Measurements from ENCODE around the gene SYT1. TPM values are rescaled to one million over a fixed set of nuclear protein-coding genes. Genes with fewer than 3 reads are reported as not detected.
A peak's percentile ranks its signal among the peaks of the same experiment; 100 is the strongest.

The SYT1 gene
- total and polyA plus RNA-seq, 8 donors, result under 0.01 to 11.4 (median 0.88) TPM

DNA sequence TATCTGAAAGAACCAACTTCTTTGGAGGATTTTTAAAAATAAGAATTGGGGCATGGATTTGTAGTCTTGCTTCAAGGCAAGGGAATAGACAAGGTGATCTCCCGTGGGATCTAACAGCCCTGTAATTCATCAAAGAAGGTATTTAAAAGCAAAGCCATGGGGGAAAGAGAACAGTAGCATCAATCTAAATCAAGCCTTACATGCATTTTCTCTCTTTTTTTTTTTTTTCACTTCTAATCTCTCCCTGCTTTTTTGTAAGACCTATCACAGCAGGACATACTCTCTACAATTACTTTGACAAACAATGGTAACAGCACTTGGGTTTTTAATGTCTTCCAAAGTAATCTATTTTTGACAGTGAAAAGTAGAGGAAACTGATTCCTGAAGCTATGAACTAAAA, 458.3 kb downstream of the SYT1 start:
- Histone ChIP-seq H3K27ac (no peak overlapping the region), H3K9me3 (no peaks in the 10 kb centered on the region), H3K4me3 (no peak overlapping the region), H3K27me3 (no peaks in the 10 kb centered on the region), H3K36me3 (no peaks in the 10 kb centered on the region), H3K4me1 (no peaks in the 10 kb centered on the region)
- no peak for DNase-seq
- intact Hi-C loops (cut with DNase I; ENCODE audit: low total_unique reads), result no loop called here
- no peak for TF ChIP-seq POLR2A (IDR thresholded peaks at IDR 0.05)
- TF ChIP-seq, protein P1, sequence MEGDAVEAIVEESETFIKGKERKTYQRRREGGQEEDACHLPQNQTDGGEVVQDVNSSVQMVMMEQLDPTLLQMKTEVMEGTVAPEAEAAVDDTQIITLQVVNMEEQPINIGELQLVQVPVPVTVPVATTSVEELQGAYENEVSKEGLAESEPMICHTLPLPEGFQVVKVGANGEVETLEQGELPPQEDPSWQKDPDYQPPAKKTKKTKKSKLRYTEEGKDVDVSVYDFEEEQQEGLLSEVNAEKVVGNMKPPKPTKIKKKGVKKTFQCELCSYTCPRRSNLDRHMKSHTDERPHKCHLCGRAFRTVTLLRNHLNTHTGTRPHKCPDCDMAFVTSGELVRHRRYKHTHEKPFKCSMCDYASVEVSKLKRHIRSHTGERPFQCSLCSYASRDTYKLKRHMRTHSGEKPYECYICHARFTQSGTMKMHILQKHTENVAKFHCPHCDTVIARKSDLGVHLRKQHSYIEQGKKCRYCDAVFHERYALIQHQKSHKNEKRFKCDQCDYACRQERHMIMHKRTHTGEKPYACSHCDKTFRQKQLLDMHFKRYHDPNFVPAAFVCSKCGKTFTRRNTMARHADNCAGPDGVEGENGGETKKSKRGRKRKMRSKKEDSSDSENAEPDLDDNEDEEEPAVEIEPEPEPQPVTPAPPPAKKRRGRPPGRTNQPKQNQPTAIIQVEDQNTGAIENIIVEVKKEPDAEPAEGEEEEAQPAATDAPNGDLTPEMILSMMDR (IDR thresholded peaks at IDR 0.05), result no peak
- no peak for TF ChIP-seq EP300 (IDR thresholded peaks at IDR 0.05)
- WGBS, 5 donors, result 52 to 79% (median 72%) methylated on average over 1 of the region's 1 CpG

DNA sequence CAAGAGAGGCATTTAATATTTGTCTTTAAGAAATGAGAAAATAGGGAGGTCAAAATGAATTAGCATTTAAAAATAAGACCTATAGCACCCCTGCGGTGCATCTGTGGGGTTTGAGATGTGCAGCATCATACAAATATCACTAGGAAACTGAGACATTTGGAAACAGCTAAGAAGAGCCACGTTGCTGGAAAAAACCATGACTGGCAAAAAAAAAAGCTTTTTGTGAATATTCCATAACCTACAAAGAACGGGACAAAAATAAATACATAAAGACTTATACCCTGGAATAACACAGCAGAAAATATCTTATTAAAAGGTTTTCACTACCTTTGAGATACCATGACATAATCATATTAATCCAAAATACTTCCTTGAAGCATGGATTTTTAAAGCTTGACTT, 460.0 kb downstream of the SYT1 start:
- Histone ChIP-seq H3K27ac (no peak overlapping the region), H3K36me3 (no peaks in the 10 kb centered on the region), H3K4me3 (no peak overlapping the region), H3K9me3 (no peaks in the 10 kb centered on the region), H3K4me1 (no peaks in the 10 kb centered on the region), H3K27me3 (no peaks in the 10 kb centered on the region)
- no peak for DNase-seq
- intact Hi-C loops (cut with DNase I; ENCODE audit: low total_unique reads), result no loop called here
- TF ChIP-seq EP300 (IDR thresholded peaks at IDR 0.05) (no peak), POLR2AphosphoS5 (IDR thresholded peaks at IDR 0.05) (no peak), POLR2A (IDR thresholded peaks at IDR 0.05) (no peak)
- TF ChIP-seq, protein P1 (IDR thresholded peaks at IDR 0.05), result no peak
- WGBS, 5 donors, result 57 to 71% (median 61%) methylated on average over 3 of the region's 3 CpGs

DNA sequence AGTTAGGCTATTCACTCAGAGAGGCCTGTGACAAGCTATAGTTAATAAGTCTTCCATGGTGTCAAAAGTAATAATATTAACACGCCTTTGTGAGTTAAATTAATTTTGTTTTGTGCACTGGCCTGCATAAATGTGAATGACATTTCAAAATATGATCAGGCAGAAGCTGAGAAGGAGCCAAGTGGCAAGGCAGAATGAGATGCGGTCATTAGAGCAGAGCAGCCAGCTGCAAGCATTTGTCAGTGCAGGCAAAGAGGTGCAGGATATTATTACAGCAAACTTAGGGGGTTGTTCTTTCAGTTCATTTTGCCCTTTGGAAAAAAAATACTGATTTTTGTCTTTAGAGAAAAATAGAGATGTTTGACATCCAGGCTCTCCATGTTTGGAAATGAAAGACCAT, 461.6 kb downstream of the SYT1 start:
- H3K36me3 ChIP-seq, result no peaks in the 10 kb centered on the region

GRCh38 chr12:79326663-79327062, 462.1 kb downstream of the SYT1 start:
- no peaks in the 10 kb centered on the region for H3K9me3 ChIP-seq
- 61 to 97% (median 87%) methylated on average over 2 of the region's 2 CpGs for WGBS, 5 donors
- DNase-seq, result no peak
- intact Hi-C loops (cut with DNase I; ENCODE audit: low total_unique reads), result no loop called here
- no peak overlapping the region for H3K4me3 ChIP-seq
- H3K4me1 ChIP-seq, result no peaks in the 10 kb centered on the region
- H3K27me3 ChIP-seq, result no peaks in the 10 kb centered on the region
- no peak overlapping the region for H3K27ac ChIP-seq
- TF ChIP-seq, protein P1 (IDR thresholded peaks at IDR 0.05), result no peak
- no peak for TF ChIP-seq POLR2A (IDR thresholded peaks at IDR 0.05)
- no peak for TF ChIP-seq EP300 (IDR thresholded peaks at IDR 0.05)
- no peak for TF ChIP-seq POLR2AphosphoS5 (IDR thresholded peaks at IDR 0.05)
- H3K36me3 ChIP-seq, result no peaks in the 10 kb centered on the region

More for the DNA sequence above, 461.6 kb downstream of the SYT1 start:
- no peak overlapping the region for H3K4me3 ChIP-seq
- H3K4me1 ChIP-seq, result no peaks in the 10 kb centered on the region
- TF ChIP-seq EP300 (IDR thresholded peaks at IDR 0.05), result no peak
- intact Hi-C loops (cut with DNase I; ENCODE audit: low total_unique reads), result no loop called here
- no peaks in the 10 kb centered on the region for H3K9me3 ChIP-seq
- no peak overlapping the region for H3K27ac ChIP-seq
- peak in 1 of 2 donors; percentile 36 for DNase-seq
- WGBS, 5 donors, result 66 to 83% (median 74%) methylated on average over 2 of the region's 2 CpGs
- H3K27me3 ChIP-seq, result no peaks in the 10 kb centered on the region

DNA sequence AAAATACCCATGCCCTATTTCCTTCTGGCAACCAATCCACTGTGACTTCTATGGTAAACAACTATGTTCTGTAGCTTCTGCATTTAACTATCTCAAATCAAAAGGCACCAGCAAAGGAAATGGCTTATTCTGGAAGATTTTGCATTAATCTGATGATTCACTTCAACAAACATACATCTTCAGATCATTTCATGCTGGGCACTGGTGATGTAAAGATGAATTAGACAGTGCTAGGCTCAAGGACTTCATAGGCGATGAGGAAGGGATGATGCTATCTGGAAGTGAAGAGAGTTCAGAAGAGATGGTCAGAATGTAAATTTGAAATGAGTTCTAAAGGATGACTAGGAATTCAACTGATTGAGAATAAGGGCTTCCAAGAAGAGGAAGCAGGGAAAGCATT, 462.9 kb downstream of the SYT1 start:
- H3K4me1 ChIP-seq, result no peaks in the 10 kb centered on the region
- WGBS, 5 donors, result 88 to 100% (median 94%) methylated on average over 1 of the region's 1 CpG
- no peaks in the 10 kb centered on the region for H3K27me3 ChIP-seq
- H3K27ac ChIP-seq, result no peak overlapping the region
- DNase-seq, result no peak
- intact Hi-C loops (cut with DNase I; ENCODE audit: low total_unique reads), result no loop called here
- no peak overlapping the region for H3K4me3 ChIP-seq
- H3K9me3 ChIP-seq, result no peaks in the 10 kb centered on the region
- no peaks in the 10 kb centered on the region for H3K36me3 ChIP-seq
- TF ChIP-seq EP300 (IDR thresholded peaks at IDR 0.05) (no peak), POLR2A (IDR thresholded peaks at IDR 0.05) (no peak), POLR2AphosphoS5 (IDR thresholded peaks at IDR 0.05) (no peak)
- TF ChIP-seq, protein P1 (IDR thresholded peaks at IDR 0.05), result no peak
